Sigmoid colon (tissue), 7 donors: Measurements from ENCODE around the gene TRIM47. TPM values are rescaled to one million over a fixed set of nuclear protein-coding genes. Genes with fewer than 3 reads are reported as not detected.
A peak's percentile ranks its signal among the peaks of the same experiment; 100 is the strongest.

Experiments
- DNase-seq: peaks from one replicate; pipeline ENCODE4 v3.0.0-alpha.2; 2019
- H3K27ac ChIP-seq, 4 donors: fragments of 200-600 bp; sonication (generic); one replicate each; pipeline ENCODE4 v1.5.1; 2016 to 2019; ENCODE audit warnings: mild to moderate bottlenecking in 1 of 4
- H3K27me3 ChIP-seq, 3 donors: fragments of 200-600 bp; sonication (generic); one replicate each; pipeline ENCODE4 v1.5.1; 2019; ENCODE audit warnings: mild to moderate bottlenecking in 1 of 3
- H3K36me3 ChIP-seq, 4 donors: fragments of 200-600 bp; sonication (generic); one replicate each; pipeline ENCODE4 v1.5.1; 2016 to 2019
- H3K4me1 ChIP-seq, 4 donors: fragments of 200-600 bp; sonication (generic); one replicate each; pipeline ENCODE4 v1.5.1; 2017 to 2019
- H3K4me3 ChIP-seq, 4 donors: fragments of 200-600 bp; sonication (generic); one replicate each; pipeline ENCODE4 v1.5.1; 2017 to 2019; ENCODE audit warnings: mild to moderate bottlenecking in 2 of 4, moderate library complexity in 1 of 4
- H3K9me3 ChIP-seq, 4 donors: fragments of 200-600 bp in 3 of 4; sonication (generic) in 3 of 4; one replicate each; pipeline versions ENCODE4 v1.5.1 to v1.6.1; 2013 to 2019
- EP300 ChIP-seq, 4 donors: sonication (generic); formaldehyde crosslinking; IDR thresholded peaks; one replicate each; pipeline ENCODE4 v1.6.1; 2017; ENCODE audit warnings: antibody characterized with exemption in 4 of 4
- POLR2A ChIP-seq, 2 donors: fragments of 450-650 bp; IDR thresholded peaks; one replicate each; pipeline ENCODE4 v1.6.1; 2016; ENCODE audit warnings: antibody characterized with exemption in 2 of 2, mild to moderate bottlenecking in 2 of 2, moderate library complexity in 2 of 2
- POLR2AphosphoS5 ChIP-seq, 4 donors: sonication (generic); formaldehyde crosslinking; IDR thresholded peaks; one replicate each; pipeline ENCODE4 v1.6.1; 2017; ENCODE audit warnings: antibody characterized with exemption in 4 of 4
- WGBS, 2 donors: extraction: QIAGEN DNeasy Blood & Tissue Kit; methylation state at CpG; one replicate each; pipeline ENCODE4 v1.1.7; 2013; 5-methylcytosine and 5-hydroxymethylcytosine counted together
- intact Hi-C: fragments of 100-400 bp; cut with DNase I; formaldehyde crosslinking; loops from one replicate; pipeline ENCODE4 v1.15.1; 2023
- polyA plus RNA-seq, 3 donors: library from polyadenylated mRNA; stranded (reverse); fragments of 200-250 nt; gene quantifications; one replicate each; pipeline ENCODE4 v1.2.3, GENCODE V29; 2013
- total RNA-seq, 4 donors: library from RNA; depleted of rRNA; stranded (reverse); fragments of >200 nt; gene quantifications; one replicate each; pipeline ENCODE4 v1.1.0, GENCODE V29; 2016
- TF ChIP-seq, protein P1 (sequence below), 4 experiments: fragments of 450-650 bp in 3 of 4; fragments of 200-600 bp in 1 of 4; IDR thresholded peaks; one replicate each; pipeline ENCODE4 v1.5.1; 2016 to 2019; ENCODE audit warnings: antibody characterized with exemption in 4 of 4, mild to moderate bottlenecking in 3 of 4, moderate library complexity in 2 of 4
- donor health status: healthy with polysubstance abuse.
- donor health status: Bipolar disorder and iron deficiency.
- donor health status: healthy.

TRIM47 gene
- total and polyA plus RNA-seq, 7 donors: 27.8 to 41.0 (median 39.0) TPM

DNA sequence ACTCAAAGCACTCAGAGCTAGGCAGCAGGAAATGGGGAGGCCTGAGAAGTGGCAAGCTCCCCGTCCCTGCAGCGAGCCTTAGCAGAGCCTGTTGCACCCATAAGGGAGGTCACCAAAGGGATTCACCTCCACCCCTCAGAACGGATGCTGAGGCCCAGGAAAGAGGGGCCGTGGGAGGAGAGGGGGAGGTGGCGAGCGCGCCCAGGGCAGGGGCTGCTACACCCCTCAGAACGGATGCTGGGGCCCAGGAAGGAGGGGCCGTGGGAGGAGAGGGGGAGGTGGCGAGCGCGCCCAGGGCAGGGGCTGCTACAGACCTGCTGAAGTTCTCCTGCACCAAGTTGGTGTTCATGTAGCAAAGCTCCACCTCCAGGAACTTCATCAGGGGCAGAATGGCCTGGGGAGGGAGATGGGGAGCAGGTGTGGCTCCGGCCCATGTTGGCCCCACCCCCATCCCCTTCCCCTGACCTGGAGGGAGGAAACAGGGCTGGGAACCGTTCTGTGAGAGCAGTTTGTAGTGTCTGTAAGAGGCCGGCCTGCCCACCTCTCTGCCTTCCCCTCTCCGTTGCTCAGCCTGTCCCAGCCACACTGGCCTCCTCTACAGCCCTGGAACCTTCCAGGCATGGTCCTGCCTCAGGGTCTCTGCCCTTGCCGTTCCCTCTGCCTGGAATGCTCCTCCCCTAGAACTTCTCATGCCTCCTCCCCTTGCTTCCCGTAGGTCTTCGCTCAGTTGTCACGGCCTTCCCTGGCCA is 45.6 kb downstream of the TRIM47 start:
- Histone ChIP-seq H3K4me3 (no peak overlapping the region), H3K36me3 (peaks cover 0 to 32% (median 0%) of the 10 kb centered on the region in 4 donors), H3K27me3 (no peaks in the 10 kb centered on the region), H3K27ac (peak overlapping the region; percentile 38 to 70 (median 46)), H3K4me1 (peaks cover 0 to 20% (median 16%) of the 10 kb centered on the region in 4 donors), H3K9me3 (no peaks in the 10 kb centered on the region)
- no peak for TF ChIP-seq POLR2AphosphoS5 (IDR thresholded peaks at IDR 0.05)
- TF ChIP-seq, protein P1, sequence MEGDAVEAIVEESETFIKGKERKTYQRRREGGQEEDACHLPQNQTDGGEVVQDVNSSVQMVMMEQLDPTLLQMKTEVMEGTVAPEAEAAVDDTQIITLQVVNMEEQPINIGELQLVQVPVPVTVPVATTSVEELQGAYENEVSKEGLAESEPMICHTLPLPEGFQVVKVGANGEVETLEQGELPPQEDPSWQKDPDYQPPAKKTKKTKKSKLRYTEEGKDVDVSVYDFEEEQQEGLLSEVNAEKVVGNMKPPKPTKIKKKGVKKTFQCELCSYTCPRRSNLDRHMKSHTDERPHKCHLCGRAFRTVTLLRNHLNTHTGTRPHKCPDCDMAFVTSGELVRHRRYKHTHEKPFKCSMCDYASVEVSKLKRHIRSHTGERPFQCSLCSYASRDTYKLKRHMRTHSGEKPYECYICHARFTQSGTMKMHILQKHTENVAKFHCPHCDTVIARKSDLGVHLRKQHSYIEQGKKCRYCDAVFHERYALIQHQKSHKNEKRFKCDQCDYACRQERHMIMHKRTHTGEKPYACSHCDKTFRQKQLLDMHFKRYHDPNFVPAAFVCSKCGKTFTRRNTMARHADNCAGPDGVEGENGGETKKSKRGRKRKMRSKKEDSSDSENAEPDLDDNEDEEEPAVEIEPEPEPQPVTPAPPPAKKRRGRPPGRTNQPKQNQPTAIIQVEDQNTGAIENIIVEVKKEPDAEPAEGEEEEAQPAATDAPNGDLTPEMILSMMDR (IDR thresholded peaks at IDR 0.05): no peak
- TF ChIP-seq POLR2A (IDR thresholded peaks at IDR 0.05): no peak
- no peak for TF ChIP-seq EP300 (IDR thresholded peaks at IDR 0.05)
- DNase-seq: no peak
- WGBS, 2 donors: 39 to 68% methylated on average over 20 of the region's 20 CpGs
- intact Hi-C loops: no loop called here

DNA sequence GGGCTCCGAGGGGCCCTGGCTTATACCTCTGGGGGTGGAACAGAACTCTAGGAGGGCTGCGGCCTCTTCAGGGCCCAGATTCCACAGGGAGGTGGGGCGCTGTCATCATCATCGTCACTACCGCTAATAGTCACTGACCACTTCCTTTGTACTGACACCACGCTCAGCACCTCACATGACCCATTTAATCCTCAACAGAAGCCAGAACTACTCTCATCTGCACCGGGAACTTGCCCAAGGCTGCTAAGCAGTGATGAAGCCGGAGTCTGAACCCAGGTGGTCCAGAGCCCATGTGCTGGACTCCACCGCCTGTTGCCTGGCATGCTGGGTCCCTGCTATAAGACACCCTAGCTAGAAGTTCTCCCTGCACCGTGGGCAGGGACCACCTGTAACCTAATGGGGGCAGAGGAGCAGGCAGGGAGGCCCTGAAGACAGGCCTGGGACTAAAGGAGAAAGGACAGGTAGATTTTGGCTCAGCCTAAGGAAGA is 46.2 kb downstream of the TRIM47 start:
- TF ChIP-seq POLR2AphosphoS5 (IDR thresholded peaks at IDR 0.05) (peak in 2 of 4 donors; percentile 21 to 64), POLR2A (IDR thresholded peaks at IDR 0.05) (no peak), EP300 (IDR thresholded peaks at IDR 0.05) (no peak)
- TF ChIP-seq, protein P1 (IDR thresholded peaks at IDR 0.05): no peak
- Histone ChIP-seq H3K9me3 (no peaks in the 10 kb centered on the region), H3K4me1 (peaks cover 0 to 27% (median 23%) of the 10 kb centered on the region in 4 donors), H3K4me3 (no peak overlapping the region), H3K36me3 (peaks cover 0 to 32% (median 0%) of the 10 kb centered on the region in 4 donors), H3K27me3 (no peaks in the 10 kb centered on the region), H3K27ac (peak overlapping the region; percentile 38 to 70 (median 46))
- WGBS, 2 donors: 76 to 84% methylated on average over 10 of the region's 10 CpGs
- intact Hi-C loops: no loop called here
- peak; percentile 87 for DNase-seq

DNA sequence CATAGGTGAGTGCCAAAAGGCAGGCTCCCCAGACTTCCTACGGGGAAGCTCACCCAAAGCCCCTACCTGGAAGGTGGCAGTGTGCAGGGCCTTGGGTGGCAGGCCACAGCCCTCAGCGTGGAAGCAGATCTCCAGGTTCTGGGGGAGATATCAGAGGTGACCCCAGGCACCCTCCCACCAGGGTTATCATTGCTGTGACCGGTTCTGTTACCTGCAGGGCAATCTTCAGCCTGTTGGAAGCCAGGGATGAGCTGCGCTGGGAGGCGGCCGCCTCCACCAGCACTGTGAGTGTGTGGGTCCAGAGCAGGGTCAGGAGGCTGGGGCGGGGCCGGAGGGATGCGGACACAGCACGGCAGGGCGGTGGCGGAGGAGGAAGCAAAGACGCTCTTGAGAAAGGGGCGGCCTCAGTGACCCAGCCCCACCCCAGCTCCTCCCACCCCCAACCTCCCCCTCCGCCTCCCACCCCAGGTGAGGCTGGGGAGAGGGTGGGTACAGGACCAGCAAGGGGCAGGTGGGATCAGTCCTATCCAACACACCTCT is 47.3 kb downstream of the TRIM47 start:
- Histone ChIP-seq H3K27ac (peak overlapping the region in 1 of 4 donors; percentile 70), H3K9me3 (no peaks in the 10 kb centered on the region), H3K4me3 (no peak overlapping the region), H3K36me3 (peaks cover 0 to 26% (median 0%) of the 10 kb centered on the region in 4 donors), H3K27me3 (no peaks in the 10 kb centered on the region), H3K4me1 (peaks cover 0 to 31% (median 28%) of the 10 kb centered on the region in 4 donors)
- DNase-seq: no peak
- TF ChIP-seq POLR2AphosphoS5 (IDR thresholded peaks at IDR 0.05): no peak
- intact Hi-C loops: no loop called here
- 34 to 75% methylated on average over 15 of the region's 15 CpGs for WGBS, 2 donors

DNA sequence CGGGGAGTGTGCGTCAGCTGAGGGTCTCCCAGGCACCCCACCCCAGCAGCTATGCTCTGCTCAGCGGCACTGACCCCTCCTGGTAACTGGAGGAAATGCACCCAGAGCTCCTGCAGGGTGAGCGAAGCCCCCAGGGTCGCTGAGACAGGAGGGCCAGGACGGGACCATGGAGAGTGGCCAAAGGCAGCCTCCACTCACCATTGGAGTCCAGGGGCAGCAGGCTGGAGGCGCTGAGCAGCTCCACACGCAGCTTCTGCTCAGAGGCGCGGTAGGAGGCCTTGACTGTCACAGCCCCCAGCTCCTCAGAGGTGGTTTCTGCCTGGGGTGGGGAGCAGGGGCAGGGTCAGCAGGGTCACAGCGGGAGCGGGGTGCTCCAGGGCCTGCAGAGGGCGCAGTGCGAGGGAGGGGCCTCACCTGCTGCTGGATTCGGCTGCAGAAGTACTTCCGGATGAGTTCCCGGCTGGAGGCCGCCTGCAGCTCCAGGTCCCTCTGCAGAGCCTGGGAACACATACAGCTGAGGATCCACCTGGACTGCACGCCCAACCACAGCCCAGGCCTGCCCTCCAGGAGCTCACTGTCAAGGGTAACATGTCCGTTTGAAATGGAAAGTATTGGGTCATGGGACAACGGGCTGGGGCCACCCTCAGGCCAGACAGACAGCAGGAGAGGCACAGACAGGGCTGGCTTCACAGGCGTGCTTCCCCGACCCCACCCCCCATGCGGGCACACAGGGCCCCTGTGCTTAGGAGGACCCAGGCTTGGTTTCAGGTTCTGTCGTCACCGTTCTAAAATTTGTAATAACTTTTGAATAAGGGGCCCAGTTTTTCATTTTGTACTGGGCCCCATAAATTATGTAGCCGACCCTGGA is 48.0 kb downstream of the TRIM47 start:
- intact Hi-C loops: no loop called here
- TF ChIP-seq EP300 (IDR thresholded peaks at IDR 0.05): no peak
- TF ChIP-seq POLR2A (IDR thresholded peaks at IDR 0.05): no peak
- TF ChIP-seq, protein P1 (IDR thresholded peaks at IDR 0.05): peak in 2 of 4 experiments; percentile 23 to 38
- TF ChIP-seq POLR2AphosphoS5 (IDR thresholded peaks at IDR 0.05): no peak
- WGBS, 2 donors: 42 to 81% methylated on average over 27 of the region's 27 CpGs
- peaks cover 0 to 28% (median 23%) of the 10 kb centered on the region in 4 donors for H3K4me1 ChIP-seq
- DNase-seq: peak; percentile 63
- H3K27me3 ChIP-seq: no peaks in the 10 kb centered on the region
- no peak overlapping the region for H3K27ac ChIP-seq
- H3K9me3 ChIP-seq: no peaks in the 10 kb centered on the region
- H3K36me3 ChIP-seq: peaks cover 0 to 26% (median 0%) of the 10 kb centered on the region in 4 donors
- H3K4me3 ChIP-seq: no peak overlapping the region
